ENCODE measurements around the gene YWHAG.
"Not testable (repeated sequence)": the region's sequence is repeated elsewhere in the genome, so short reads cannot be mapped to it uniquely, and the experiment has no call there.

Gene YWHAG

GRCh38 chr7:76291351-76292212 is 67.2 kb downstream of the YWHAG start:
- FAIRE-seq = no peak

DNA sequence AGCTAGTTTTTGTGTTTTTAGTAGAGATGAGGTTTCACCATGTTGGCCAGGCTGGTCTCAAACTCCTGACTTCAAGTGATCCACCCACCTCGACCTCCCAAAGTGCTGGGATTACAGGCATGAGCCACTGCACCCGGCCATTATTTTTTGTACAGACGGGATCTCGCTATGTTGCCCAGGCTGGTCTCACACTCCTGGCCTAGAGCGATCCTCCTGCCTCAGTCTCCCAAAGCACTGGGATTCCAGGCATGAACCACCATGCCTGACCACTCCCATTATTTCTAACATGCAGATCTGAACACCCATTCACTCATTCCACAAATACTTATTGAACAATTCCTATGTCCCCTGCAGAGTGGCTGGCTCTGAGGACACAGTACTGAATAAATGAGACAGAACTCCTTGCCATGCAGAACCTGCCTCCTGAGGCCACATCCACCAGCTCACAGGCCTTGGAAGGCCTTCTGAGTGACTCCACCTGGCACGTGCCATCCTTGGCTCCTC is 67.9 kb downstream of the YWHAG start:
- not testable (repeated sequence) for FAIRE-seq

GRCh38 chr7:76286842-76287403 is 71.9 kb downstream of the YWHAG start:
- no peak for FAIRE-seq

DNA sequence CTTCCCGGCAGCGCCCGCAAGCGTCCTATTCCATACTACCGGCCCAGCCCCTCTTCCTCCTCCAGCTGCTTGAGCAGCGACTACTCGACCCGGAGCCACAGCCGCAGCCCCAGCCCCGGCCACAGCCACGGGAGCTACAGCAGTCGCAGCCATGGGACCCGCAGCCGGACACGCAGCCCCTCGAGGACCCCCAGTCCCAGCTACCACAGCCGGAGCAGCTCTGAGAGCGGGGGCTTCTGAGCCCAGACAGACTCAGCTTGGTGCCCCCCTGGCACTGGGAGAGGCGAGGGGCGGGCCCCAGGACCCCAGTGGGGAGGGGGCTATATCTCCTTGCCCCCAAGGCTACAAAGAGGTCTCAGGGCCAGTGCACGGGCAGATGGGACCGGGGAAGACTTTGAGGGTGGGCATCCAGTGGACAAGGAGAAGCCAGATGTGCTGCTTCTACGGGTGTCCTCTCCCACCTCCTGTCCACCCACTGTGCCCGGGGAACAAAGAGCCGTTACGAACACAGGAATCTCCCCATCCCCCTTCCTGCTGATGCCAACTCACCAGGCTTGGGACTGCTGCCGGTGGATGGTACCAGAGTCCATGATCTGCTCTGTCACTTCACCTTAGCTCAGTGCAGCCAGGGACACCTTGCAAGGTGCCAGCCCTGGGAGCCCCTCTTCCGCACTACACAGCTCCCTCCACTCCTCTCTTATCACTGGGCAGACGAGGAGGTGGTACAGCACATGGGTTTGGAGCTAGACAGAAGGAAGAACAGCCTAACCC is 73.0 kb downstream of the YWHAG start:
- FAIRE-seq = no peak

DNA sequence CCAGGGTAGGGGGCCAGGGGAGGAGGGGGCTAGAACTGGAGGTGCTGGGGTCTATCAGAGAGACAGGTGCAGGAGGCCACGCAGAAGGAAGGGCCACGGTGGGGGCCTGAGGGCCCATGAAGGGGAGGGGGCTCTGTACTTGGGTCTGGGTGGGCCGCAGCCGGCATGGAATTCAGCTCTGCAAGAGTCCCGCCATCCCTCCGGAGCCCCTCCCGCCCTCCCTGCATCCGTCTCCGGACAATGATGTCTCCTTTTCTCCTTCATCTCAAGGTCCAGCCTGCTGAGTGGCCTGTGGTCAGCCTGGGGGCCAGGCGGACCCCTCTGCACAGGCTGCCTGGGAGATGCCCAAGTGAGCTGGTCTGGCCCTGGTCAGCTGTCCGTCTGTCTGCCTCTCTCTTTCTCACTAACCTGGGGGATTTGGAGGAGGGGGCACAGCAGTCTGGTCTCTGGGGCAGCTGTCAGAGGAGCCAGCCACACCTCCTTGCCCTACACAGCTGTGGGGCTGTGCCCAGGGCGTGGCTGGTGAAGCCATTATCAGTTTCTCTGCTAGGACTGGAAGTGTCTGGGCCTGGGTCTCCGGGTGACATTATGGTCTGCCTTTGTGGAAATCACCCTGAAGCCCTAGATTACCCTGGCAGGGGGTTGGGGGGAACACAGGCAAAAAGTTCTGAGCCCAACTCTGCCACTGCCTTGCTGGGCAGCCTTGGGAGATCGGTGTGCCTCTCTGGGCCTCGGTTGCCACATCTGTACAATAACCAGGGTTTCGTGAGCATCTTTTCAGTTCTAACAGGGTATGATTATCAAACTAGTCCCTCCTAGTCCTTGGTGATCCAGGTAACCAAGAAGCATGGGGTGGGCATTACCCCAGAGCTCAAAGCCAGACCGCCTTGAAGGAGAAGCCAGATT is 75.3 kb downstream of the YWHAG start:
- no peak for FAIRE-seq

- FAIRE-seq = no peak
Observed at GRCh38 chr7:76282344-76283253, 76.2 kb downstream of the YWHAG start.

DNA sequence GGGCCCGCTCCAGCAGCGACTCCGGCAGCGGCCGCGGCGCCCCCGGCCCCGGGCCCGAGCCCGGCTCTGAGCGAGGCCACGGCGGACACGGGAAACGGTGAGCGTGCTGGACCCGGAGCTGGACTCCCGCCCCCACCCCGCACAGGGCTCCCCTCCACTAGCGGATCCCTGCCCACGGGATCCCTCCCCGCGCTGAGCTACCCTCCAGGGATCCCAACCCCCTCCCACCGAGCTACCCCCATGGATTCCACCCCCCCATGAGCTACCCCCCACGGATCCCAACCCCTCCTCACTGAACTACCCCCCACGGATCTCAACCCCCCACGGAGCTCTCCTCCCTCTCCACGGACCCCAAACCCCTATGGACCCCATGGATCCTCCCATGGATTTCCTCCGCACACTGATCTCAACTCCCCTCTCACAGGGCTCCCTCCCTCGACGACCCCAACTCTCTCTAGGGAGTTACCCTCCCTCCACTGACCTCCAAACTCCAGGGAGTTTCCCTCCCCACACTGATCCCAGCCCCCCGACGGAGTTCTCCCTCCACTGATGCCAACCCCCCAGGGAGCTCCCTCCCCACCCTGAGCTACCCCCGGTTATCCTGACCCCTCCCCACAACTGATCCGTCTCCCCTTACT is 77.0 kb downstream of the YWHAG start:
- no peak for FAIRE-seq

GRCh38 chr7:76281006-76281705 is 77.6 kb downstream of the YWHAG start:
- no peak for FAIRE-seq

DNA sequence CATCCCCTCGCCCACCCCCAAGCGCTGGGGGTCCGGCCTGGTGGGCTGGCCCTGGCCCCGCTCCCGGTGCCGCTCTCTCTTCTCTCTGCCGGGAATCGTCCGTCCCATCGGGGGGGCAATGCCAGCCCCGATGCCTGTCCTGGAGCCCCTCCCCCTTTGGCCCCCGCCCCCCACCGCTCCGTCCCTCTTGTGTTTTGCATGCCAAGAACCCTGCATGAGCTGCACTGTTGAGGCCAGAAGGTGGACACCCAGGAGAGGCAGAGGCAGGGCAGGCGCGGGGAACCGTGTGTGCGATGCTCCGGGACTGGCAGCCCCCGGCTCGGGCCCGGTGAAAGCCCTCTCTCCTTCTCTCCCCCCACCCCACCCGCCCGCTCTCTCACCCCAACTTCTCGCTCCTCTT is 78.4 kb downstream of the YWHAG start:
- no peak for FAIRE-seq

DNA sequence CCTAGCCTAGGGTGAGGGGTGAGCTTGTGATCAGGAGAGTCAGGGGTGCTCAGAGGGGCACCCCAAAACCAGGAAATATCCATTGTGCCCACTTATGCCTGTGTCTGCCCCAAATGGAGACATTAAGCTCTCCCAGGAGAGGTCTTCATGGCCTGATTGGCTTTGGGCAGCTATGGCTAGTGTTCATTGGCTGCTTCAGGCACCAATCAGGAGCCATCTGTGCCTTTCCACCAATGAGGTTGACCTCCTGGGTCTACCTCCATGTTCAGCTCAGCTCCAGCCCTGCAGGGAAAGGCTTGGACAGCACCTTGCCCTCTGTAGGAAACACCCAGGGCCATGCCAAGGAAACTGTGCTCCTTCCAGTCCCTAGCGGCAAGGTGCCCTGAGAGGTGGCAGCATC is 80.3 kb downstream of the YWHAG start:
- FAIRE-seq = no peak

Data from islet of Langerhans (tissue), 1 donor.